ENCODE measurements around the gene PROSER3.

GRCh38 chr19:35807633-35808032 lies 49.7 kb downstream of the PROSER3 start:
- no peak for TF ChIP-seq CTCF (IDR thresholded peaks at IDR 0.05)
- no peak for TF ChIP-seq POLR2A (IDR thresholded peaks at IDR 0.05)

Data from uterus (tissue), 2 donors.